ENCODE measurements around the gene PUM2.

DNA sequence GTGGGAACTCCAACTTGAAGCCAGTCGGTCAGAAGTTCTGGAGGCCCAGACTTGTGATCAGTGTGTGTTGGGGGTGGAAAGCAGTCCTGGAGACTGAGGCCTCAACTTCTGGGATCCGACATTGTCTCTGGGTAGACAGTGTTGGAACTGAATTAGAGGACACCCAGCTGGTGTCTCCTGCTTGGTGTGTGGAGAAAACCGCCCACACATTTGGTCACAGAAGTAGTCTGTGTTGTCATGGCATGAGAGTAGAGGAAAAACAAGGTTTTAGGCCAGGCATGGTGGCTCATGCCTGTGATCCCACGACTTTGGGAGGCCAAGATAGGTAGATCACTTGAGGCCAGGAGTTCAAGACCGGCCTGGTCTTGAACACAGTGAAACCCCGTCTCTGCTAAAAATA is 51.5 kb downstream of the PUM2 start:
- TF ChIP-seq SP1 (IDR thresholded peaks at IDR 0.05) (no peak), FOXK2 (IDR thresholded peaks at IDR 0.05) (no peak), TARDBP (IDR thresholded peaks at IDR 0.05) (no peak), FOXM1 (IDR thresholded peaks at IDR 0.05; ENCODE audit: borderline replicate concordance) (no peak), NFRKB (IDR thresholded peaks at IDR 0.05) (no peak), L3MBTL2 (conservative IDR thresholded peaks at IDR 0.05) (no peak), SUZ12 (IDR thresholded peaks at IDR 0.05) (no peak), BHLHE40 (IDR thresholded peaks at IDR 0.05; ENCODE audit: borderline replicate concordance) (no peak), HDGF (IDR thresholded peaks at IDR 0.05; ENCODE audit: borderline replicate concordance) (no peak), ARNT (IDR thresholded peaks at IDR 0.05) (no peak), ZNF384 (IDR thresholded peaks at IDR 0.05) (no peak), CTBP1 (IDR thresholded peaks at IDR 0.05; ENCODE audit: borderline replicate concordance) (no peak), LEF1 (IDR thresholded peaks at IDR 0.05; ENCODE audit: borderline replicate concordance) (no peak)
- TF ChIP-seq, protein P1, sequence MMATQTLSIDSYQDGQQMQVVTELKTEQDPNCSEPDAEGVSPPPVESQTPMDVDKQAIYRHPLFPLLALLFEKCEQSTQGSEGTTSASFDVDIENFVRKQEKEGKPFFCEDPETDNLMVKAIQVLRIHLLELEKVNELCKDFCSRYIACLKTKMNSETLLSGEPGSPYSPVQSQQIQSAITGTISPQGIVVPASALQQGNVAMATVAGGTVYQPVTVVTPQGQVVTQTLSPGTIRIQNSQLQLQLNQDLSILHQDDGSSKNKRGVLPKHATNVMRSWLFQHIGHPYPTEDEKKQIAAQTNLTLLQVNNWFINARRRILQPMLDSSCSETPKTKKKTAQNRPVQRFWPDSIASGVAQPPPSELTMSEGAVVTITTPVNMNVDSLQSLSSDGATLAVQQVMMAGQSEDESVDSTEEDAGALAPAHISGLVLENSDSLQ (IDR thresholded peaks at IDR 0.05), result no peak
